Esophagus squamous epithelium (tissue), 5 donors: ENCODE measurements around the gene SHCBP1. TPM values are rescaled to one million over a fixed set of nuclear protein-coding genes. Genes with fewer than 3 reads are reported as not detected.

Experiments used
- DNase-seq: peaks from one replicate; lab custom pipeline; 2025; lab: John Stamatoyannopoulos, UW
- H3K27ac ChIP-seq, 4 donors: fragments of 200-600 bp; sonication (generic); one replicate each; pipeline ENCODE4 v1.5.1; 2016 to 2019; ENCODE audit warnings: mild to moderate bottlenecking in 1 of 4
- H3K27me3 ChIP-seq, 4 donors: fragments of 200-600 bp; sonication (generic); 1 replicate in 3 of 4; 2 replicates in 1 of 4; pipeline versions ENCODE4 v1.5.1 to v1.6.0; 2017 to 2021; ENCODE audit warnings: antibody characterized with exemption in 1 of 4
- H3K36me3 ChIP-seq, 3 donors: fragments of 200-600 bp; sonication (generic); one replicate each; pipeline ENCODE4 v1.5.1; 2016 to 2019
- H3K4me1 ChIP-seq, 3 donors: fragments of 200-600 bp; sonication (generic); one replicate each; pipeline ENCODE4 v1.5.1; 2017 to 2019
- H3K4me3 ChIP-seq, 4 donors: fragments of 200-600 bp; sonication (generic); 1 replicate in 3 of 4; 2 replicates in 1 of 4; pipeline ENCODE4 v1.5.1; 2016 to 2019; ENCODE audit warnings: mild to moderate bottlenecking in 2 of 4, moderate library complexity in 1 of 4
- H3K9me3 ChIP-seq, 3 donors: fragments of 200-600 bp; sonication (generic); one replicate each; pipeline ENCODE4 v1.5.1; 2016 to 2019
- CTCF ChIP-seq, 6 experiments: fragments of 450-650 bp in 4 of 6; fragments of 200-600 bp in 2 of 6; sonication (generic) in 2 of 6; IDR thresholded peaks; one replicate each; pipeline ENCODE4 v1.5.1; 2016 to 2019; ENCODE audit warnings: antibody characterized with exemption in 6 of 6, mild to moderate bottlenecking in 4 of 6, moderate library complexity in 4 of 6
- POLR2A ChIP-seq, 4 donors: fragments of 450-650 bp; IDR thresholded peaks; one replicate each; pipeline ENCODE4 v1.6.1; 2017; ENCODE audit warnings: antibody characterized with exemption in 4 of 4, mild to moderate bottlenecking in 4 of 4, moderate library complexity in 3 of 4
- WGBS, 2 donors: methylation state at CpG; one replicate each; pipeline ENCODE4 v1.1.5; 2018; 5-methylcytosine and 5-hydroxymethylcytosine counted together
- intact Hi-C: fragments of 100-400 bp; cut with DNase I; formaldehyde crosslinking; loops from one replicate; pipeline ENCODE4 v1.15.0; 2022
- total RNA-seq, 4 donors: library from RNA; depleted of rRNA; stranded (reverse); fragments of >200 nt; gene quantifications; one replicate each; pipeline ENCODE4 v1.1.0, GENCODE V29; 2016
- donor health status: DM: yes; HTN: yes; CAD: no.

Gene SHCBP1
- total RNA-seq, 4 donors from 2014 or later: 1.9 to 13.7 (median 6.9) TPM

GRCh38 chr16:46583036-46583435 is 38.1 kb downstream of the SHCBP1 start:
- Histone ChIP-seq H3K9me3 (peaks cover 0 to 5% (median 0%) of the 10 kb centered on the region in 3 donors), H3K4me1 (no peaks in the 10 kb centered on the region), H3K27me3 (no peaks in the 10 kb centered on the region), H3K27ac (no peak overlapping the region), H3K4me3 (no peak overlapping the region), H3K36me3 (peaks cover 0 to 13% (median 0%) of the 10 kb centered on the region in 3 donors)
- no peak for DNase-seq
- intact Hi-C loops: no loop called here
- no peak for TF ChIP-seq POLR2A (IDR thresholded peaks at IDR 0.05)
- TF ChIP-seq CTCF (IDR thresholded peaks at IDR 0.05): no peak
- WGBS, 2 donors: 69 to 100% methylated on average over 2 of the region's 2 CpGs

DNA sequence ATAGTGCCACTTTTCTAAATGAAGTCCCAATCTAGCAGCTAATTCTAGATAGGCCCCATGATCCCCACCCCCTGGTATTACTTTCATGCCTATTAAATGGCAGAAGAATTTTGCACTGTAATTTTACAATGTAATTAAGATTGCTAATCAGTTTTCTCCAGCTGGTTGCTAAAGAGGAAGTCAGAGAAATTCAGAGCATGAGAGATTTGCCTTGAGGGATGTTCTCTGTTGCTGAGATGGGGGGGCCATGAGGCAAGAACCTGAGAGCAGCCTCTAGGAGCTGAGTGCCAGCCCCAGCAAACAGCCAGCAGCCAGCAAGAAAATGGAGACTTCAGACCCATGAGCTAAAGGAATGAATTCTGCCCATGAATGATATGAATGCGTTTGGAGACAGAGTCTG is 38.9 kb downstream of the SHCBP1 start:
- TF ChIP-seq CTCF (IDR thresholded peaks at IDR 0.05) (no peak), POLR2A (IDR thresholded peaks at IDR 0.05) (no peak)
- Histone ChIP-seq H3K4me1 (no peaks in the 10 kb centered on the region), H3K27me3 (no peaks in the 10 kb centered on the region), H3K9me3 (peaks cover 0 to 5% (median 0%) of the 10 kb centered on the region in 3 donors), H3K36me3 (peaks cover 0 to 13% (median 0%) of the 10 kb centered on the region in 3 donors), H3K27ac (no peak overlapping the region), H3K4me3 (no peak overlapping the region)
- intact Hi-C loops: no loop called here
- DNase-seq: no peak
- 92 to 100% methylated on average over 1 of the region's 1 CpG for WGBS, 2 donors

DNA sequence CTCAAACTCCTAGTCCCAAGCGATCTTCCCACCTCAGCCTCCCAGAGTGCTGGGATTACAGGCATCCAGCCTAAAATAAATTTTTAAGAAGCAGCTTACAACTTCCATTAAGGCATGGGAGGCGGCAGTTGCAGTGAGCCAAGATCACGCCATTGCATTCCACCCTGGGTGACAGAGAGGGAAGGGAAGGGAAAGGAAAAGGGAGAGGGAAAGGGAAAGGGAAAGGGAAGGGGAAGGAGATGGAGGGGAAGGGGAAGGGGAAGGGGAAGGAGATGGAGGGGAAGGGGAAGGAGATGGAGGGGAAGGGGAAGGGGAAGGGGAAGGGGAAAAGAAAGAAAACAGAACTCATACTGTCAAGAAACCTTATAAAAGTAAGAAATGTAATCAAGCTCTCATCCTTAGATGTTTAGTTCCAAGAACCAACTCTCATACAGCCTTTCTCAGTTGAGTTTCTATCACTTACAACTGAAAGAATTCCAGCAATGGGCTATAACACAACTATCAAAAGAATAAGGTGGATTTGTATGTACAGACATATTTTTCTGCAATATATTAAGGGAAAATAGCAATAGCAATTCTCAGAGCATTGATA is 43.1 kb downstream of the SHCBP1 start:
- no peak for DNase-seq
- TF ChIP-seq CTCF (IDR thresholded peaks at IDR 0.05) (no peak), POLR2A (IDR thresholded peaks at IDR 0.05) (no peak)
- intact Hi-C loops: no loop called here
- 94 to 97% methylated on average over 2 of the region's 3 CpGs for WGBS, 2 donors
- Histone ChIP-seq H3K36me3 (peaks cover 0 to 13% (median 0%) of the 10 kb centered on the region in 3 donors), H3K27me3 (no peaks in the 10 kb centered on the region), H3K4me3 (no peak overlapping the region), H3K4me1 (no peaks in the 10 kb centered on the region), H3K9me3 (no peaks in the 10 kb centered on the region), H3K27ac (no peak overlapping the region)

GRCh38 chr16:46573834-46574159 is 47.4 kb downstream of the SHCBP1 start:
- TF ChIP-seq POLR2A (IDR thresholded peaks at IDR 0.05): no peak
- no peak for TF ChIP-seq CTCF (IDR thresholded peaks at IDR 0.05)
- no peak overlapping the region for H3K4me3 ChIP-seq
- DNase-seq: no peak
- no peaks in the 10 kb centered on the region for H3K27me3 ChIP-seq
- H3K27ac ChIP-seq: no peak overlapping the region
- H3K4me1 ChIP-seq: no peaks in the 10 kb centered on the region
- H3K9me3 ChIP-seq: no peaks in the 10 kb centered on the region
- intact Hi-C loops: no loop called here
- no peaks in the 10 kb centered on the region for H3K36me3 ChIP-seq
- 78 to 86% methylated on average over 9 to 13 of the region's 13 CpGs for WGBS, 2 donors

DNA sequence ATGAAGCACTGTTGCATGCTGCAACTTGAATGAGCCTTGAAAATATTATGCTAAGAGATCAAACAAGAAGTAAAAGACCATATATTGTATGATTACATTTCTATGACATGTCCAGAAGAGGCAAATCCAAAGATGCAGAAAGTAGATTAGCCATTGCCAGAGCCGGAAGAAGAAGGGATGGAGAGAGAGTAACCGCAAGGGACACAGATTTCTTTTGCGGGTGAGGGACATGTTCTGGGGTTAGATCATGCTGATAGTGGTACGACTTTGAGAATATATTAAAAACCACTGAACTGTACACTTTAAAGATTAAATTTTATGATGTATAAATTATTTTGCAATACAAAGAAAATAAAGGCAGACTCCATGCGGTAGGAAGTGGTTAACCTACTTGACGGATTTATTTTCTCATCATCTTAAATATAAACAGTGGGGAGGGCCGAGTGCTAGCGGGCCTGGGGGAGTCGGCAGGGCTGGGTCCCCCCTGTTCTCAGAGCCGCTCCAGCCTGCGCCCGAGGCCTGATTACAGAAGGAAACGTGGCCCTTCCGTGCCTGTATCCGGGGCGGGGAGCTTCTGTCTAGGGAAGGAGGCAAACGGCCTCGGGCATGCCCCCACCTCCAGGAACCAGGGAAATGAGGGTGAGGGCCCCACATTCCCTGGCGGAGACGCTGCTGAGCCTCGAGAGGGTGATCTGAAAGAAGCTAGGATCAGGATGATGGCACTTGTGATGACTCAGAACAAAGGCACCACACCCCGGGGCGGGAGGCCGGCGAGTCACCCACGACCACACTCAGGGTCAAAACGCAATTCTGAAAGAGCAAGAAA is 48.0 kb downstream of the SHCBP1 start:
- Histone ChIP-seq H3K27ac (no peak overlapping the region), H3K36me3 (no peaks in the 10 kb centered on the region), H3K9me3 (no peaks in the 10 kb centered on the region), H3K27me3 (peaks cover 0 to 5% (median 0%) of the 10 kb centered on the region in 4 donors), H3K4me1 (no peaks in the 10 kb centered on the region), H3K4me3 (no peak overlapping the region)
- TF ChIP-seq CTCF (IDR thresholded peaks at IDR 0.05): no peak
- TF ChIP-seq POLR2A (IDR thresholded peaks at IDR 0.05): no peak
- no peak for DNase-seq
- intact Hi-C loops: no loop called here
- WGBS, 2 donors: 71 to 77% methylated on average over 16 to 20 of the region's 27 CpGs
